ENCODE measurements around the gene CHTOP.

CHTOP gene

GRCh38 chr1:153678519-153679336 lies 44.9 kb downstream of the CHTOP start, which contains the start of gene NPR1:
Gene NPR1, plus strand, starts transcription at chr1:153678688. Its CDS starts 421 bp downstream, at chr1:153679109.
- no peak within 1 kb of the TSS for H3K9ac ChIP-seq (ENCODE audit: low read depth, low read length)
- no peak within 1 kb of the TSS for H3K27ac ChIP-seq (ENCODE audit: low read depth, low read length)
- peaks cover 41% of the 10 kb centered on the region for H3K27me3 ChIP-seq (ENCODE audit: control insufficient read depth, insufficient read depth, low read length)
- H3K4me3 ChIP-seq (ENCODE audit: low read depth, low read length) = peak within 1 kb of the TSS; percentile 66
- no peaks in the 10 kb centered on the region for H3K36me3 ChIP-seq (ENCODE audit: control insufficient read depth, insufficient read depth, low read length)
- peaks cover 7% of the 10 kb centered on the region for H3K4me1 ChIP-seq (ENCODE audit: control insufficient read depth, insufficient read depth, low read length)
- H3K9me3 ChIP-seq (ENCODE audit: control insufficient read depth, insufficient read depth, low read length) = no peaks in the 10 kb centered on the region

GRCh38 chr1:153679337-153680119 lies 45.7 kb downstream of the CHTOP start:
- H3K9me3 ChIP-seq (ENCODE audit: control insufficient read depth, insufficient read depth, low read length) = no peaks in the 10 kb centered on the region
- peaks cover 41% of the 10 kb centered on the region for H3K27me3 ChIP-seq (ENCODE audit: control insufficient read depth, insufficient read depth, low read length)
- H3K36me3 ChIP-seq (ENCODE audit: control insufficient read depth, insufficient read depth, low read length) = no peaks in the 10 kb centered on the region
- peaks cover 7% of the 10 kb centered on the region for H3K4me1 ChIP-seq (ENCODE audit: control insufficient read depth, insufficient read depth, low read length)
- H3K9ac ChIP-seq (ENCODE audit: low read depth, low read length) = no peak overlapping the region
- H3K27ac ChIP-seq (ENCODE audit: low read depth, low read length) = no peak overlapping the region
- H3K4me3 ChIP-seq (ENCODE audit: low read depth, low read length) = peak overlapping the region; percentile 66

- peaks cover 41% of the 10 kb centered on the region for H3K27me3 ChIP-seq (ENCODE audit: control insufficient read depth, insufficient read depth, low read length)
- H3K27ac ChIP-seq (ENCODE audit: low read depth, low read length) = no peak overlapping the region
- peak overlapping the region; percentile 66 for H3K4me3 ChIP-seq (ENCODE audit: low read depth, low read length)
- H3K9ac ChIP-seq (ENCODE audit: low read depth, low read length) = no peak overlapping the region
- no peaks in the 10 kb centered on the region for H3K36me3 ChIP-seq (ENCODE audit: control insufficient read depth, insufficient read depth, low read length)
- H3K9me3 ChIP-seq (ENCODE audit: control insufficient read depth, insufficient read depth, low read length) = no peaks in the 10 kb centered on the region
- peaks cover 7% of the 10 kb centered on the region for H3K4me1 ChIP-seq (ENCODE audit: control insufficient read depth, insufficient read depth, low read length)
Measured at GRCh38 chr1:153680120-153680403, 46.2 kb downstream of the CHTOP start.

DNA sequence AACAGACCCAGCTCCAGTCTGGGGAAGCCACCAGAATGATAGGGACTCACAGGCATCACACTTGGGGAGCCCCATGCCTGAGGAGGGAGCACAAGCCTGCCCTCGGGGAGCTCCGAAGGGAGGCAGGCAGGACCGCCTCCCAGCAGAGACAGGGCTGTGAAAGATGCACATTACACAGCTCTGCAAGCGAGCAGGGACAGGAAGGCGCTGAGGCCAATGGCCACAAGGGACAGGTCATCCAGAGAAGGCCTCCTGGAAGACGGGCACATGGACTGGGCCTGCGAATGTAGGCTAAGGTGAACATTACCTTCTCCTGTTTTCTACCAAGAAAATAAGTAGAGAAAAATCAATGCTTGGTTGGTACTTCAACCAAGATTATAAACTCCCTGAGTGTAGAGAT lies 48.9 kb downstream of the CHTOP start:
- Histone ChIP-seq H3K9me3 (ENCODE audit: control insufficient read depth, insufficient read depth, low read length) (no peaks in the 10 kb centered on the region), H3K4me3 (ENCODE audit: low read depth, low read length) (no peak overlapping the region), H3K9ac (ENCODE audit: low read depth, low read length) (no peak overlapping the region), H3K4me1 (ENCODE audit: control insufficient read depth, insufficient read depth, low read length) (peaks cover 7% of the 10 kb centered on the region), H3K27me3 (ENCODE audit: control insufficient read depth, insufficient read depth, low read length) (peaks cover 40% of the 10 kb centered on the region), H3K27ac (ENCODE audit: low read depth, low read length) (no peak overlapping the region), H3K36me3 (ENCODE audit: control insufficient read depth, insufficient read depth, low read length) (0 out of 2 replicates have a peak, but pooled peaks cover 3% of the 10 kb centered on the region)

DNA sequence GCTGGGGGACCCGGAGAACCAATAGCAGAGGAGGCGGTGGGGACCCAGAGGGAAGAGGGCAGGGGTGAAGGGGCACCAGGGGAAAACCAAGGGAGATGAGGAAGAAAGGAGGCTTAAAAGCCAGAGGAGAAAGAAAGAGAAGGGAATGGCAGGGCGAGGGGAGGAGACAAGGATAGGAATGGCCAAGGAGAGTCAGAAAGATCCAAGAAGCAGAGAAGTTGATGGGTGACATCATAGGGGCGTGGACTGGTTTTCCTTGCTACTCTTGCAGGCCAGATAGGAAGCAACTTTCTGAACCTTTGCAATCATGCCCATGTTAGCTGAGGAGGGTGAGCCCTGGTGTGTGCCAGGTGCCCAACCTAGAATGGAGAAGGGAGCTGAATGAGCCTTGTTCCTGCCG lies 50.0 kb downstream of the CHTOP start:
- H3K27ac ChIP-seq (ENCODE audit: low read depth, low read length) = no peak overlapping the region
- H3K4me1 ChIP-seq (ENCODE audit: control insufficient read depth, insufficient read depth, low read length) = peaks cover 4% of the 10 kb centered on the region
- H3K9ac ChIP-seq (ENCODE audit: low read depth, low read length) = no peak overlapping the region
- no peak overlapping the region for H3K4me3 ChIP-seq (ENCODE audit: low read depth, low read length)
- H3K36me3 ChIP-seq (ENCODE audit: control insufficient read depth, insufficient read depth, low read length) = 0 out of 2 replicates have a peak, but pooled peaks cover 3% of the 10 kb centered on the region
- no peaks in the 10 kb centered on the region for H3K9me3 ChIP-seq (ENCODE audit: control insufficient read depth, insufficient read depth, low read length)
- peaks cover 29% of the 10 kb centered on the region for H3K27me3 ChIP-seq (ENCODE audit: control insufficient read depth, insufficient read depth, low read length)

DNA sequence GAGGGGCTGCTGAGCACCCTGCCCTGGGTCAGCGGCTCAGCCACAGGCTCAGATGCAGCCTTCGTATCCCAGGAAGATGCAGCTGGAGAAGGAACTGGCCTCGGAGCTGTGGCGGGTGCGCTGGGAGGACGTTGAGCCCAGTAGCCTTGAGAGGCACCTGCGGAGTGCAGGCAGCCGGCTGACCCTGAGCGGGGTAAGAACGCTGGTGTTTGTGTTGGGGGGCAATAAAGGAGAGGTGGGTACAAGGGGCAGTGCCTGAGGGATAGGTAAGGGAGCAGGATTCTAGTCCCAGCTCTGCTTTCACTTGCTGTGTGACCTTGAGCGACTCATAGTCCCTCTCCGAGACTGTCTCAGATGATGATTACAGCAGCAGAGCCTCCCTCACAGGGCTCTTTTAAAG lies 51.0 kb downstream of the CHTOP start:
- Histone ChIP-seq H3K9ac (ENCODE audit: low read depth, low read length) (no peak overlapping the region), H3K9me3 (ENCODE audit: control insufficient read depth, insufficient read depth, low read length) (no peaks in the 10 kb centered on the region), H3K27ac (ENCODE audit: low read depth, low read length) (no peak overlapping the region), H3K27me3 (ENCODE audit: control insufficient read depth, insufficient read depth, low read length) (peaks cover 19% of the 10 kb centered on the region), H3K36me3 (ENCODE audit: control insufficient read depth, insufficient read depth, low read length) (0 out of 2 replicates have a peak, but pooled peaks cover 3% of the 10 kb centered on the region), H3K4me1 (ENCODE audit: control insufficient read depth, insufficient read depth, low read length) (peaks cover 4% of the 10 kb centered on the region), H3K4me3 (ENCODE audit: low read depth, low read length) (no peak overlapping the region)

- Histone ChIP-seq H3K27me3 (ENCODE audit: control insufficient read depth, insufficient read depth, low read length) (peaks cover 10% of the 10 kb centered on the region), H3K9ac (ENCODE audit: low read depth, low read length) (no peak overlapping the region), H3K27ac (ENCODE audit: low read depth, low read length) (no peak overlapping the region), H3K9me3 (ENCODE audit: control insufficient read depth, insufficient read depth, low read length) (no peaks in the 10 kb centered on the region), H3K4me3 (ENCODE audit: low read depth, low read length) (no peak overlapping the region), H3K36me3 (ENCODE audit: control insufficient read depth, insufficient read depth, low read length) (0 out of 2 replicates have a peak, but pooled peaks cover 3% of the 10 kb centered on the region), H3K4me1 (ENCODE audit: control insufficient read depth, insufficient read depth, low read length) (no peaks in the 10 kb centered on the region)
Measured at GRCh38 chr1:153685544-153686340, 51.9 kb downstream of the CHTOP start.

DNA sequence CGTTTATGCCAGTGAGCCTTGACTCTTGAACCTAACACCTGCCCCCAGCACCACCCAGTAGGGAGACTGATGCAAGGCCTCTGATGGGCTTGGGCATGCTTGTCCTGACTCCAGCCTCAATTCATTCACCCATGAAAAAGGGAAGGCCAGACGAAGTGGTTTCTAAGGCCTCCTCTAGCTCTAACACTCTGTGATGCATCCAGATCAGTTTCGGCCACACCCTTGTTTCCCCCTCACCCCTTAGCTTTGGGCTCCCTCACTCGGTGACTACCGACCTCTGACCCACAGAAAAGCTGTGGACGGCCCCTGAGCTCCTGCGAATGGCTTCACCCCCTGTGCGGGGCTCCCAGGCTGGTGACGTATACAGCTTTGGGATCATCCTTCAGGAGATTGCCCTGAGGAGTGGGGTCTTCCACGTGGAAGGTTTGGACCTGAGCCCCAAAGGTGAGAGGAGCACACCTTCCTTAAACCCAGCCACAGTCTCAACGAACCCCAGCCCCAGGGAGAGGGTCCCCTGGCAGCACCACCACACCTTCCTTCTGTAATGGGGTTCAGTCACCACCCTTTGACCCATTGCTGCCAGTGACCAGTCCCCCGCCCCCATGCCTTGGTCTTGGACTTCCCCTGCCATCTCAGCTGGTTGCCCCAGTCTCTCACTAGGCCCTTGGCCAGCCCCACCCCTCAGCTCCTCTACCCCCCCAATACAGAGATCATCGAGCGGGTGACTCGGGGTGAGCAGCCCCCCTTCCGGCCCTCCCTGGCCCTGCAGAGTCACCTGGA lies 53.7 kb downstream of the CHTOP start:
- no peak overlapping the region for H3K9ac ChIP-seq (ENCODE audit: low read depth, low read length)
- H3K36me3 ChIP-seq (ENCODE audit: control insufficient read depth, insufficient read depth, low read length) = 0 out of 2 replicates have a peak, but pooled peaks cover 3% of the 10 kb centered on the region
- H3K27ac ChIP-seq (ENCODE audit: low read depth, low read length) = no peak overlapping the region
- no peaks in the 10 kb centered on the region for H3K27me3 ChIP-seq (ENCODE audit: control insufficient read depth, insufficient read depth, low read length)
- no peaks in the 10 kb centered on the region for H3K9me3 ChIP-seq (ENCODE audit: control insufficient read depth, insufficient read depth, low read length)
- no peaks in the 10 kb centered on the region for H3K4me1 ChIP-seq (ENCODE audit: control insufficient read depth, insufficient read depth, low read length)
- no peak overlapping the region for H3K4me3 ChIP-seq (ENCODE audit: low read depth, low read length)

GRCh38 chr1:153688276-153688675 lies 54.4 kb downstream of the CHTOP start:
- Histone ChIP-seq H3K4me1 (ENCODE audit: control insufficient read depth, insufficient read depth, low read length) (no peaks in the 10 kb centered on the region), H3K9ac (ENCODE audit: low read depth, low read length) (no peak overlapping the region), H3K27ac (ENCODE audit: low read depth, low read length) (no peak overlapping the region), H3K36me3 (ENCODE audit: control insufficient read depth, insufficient read depth, low read length) (0 out of 2 replicates have a peak, but pooled peaks cover 3% of the 10 kb centered on the region), H3K9me3 (ENCODE audit: control insufficient read depth, insufficient read depth, low read length) (no peaks in the 10 kb centered on the region), H3K27me3 (ENCODE audit: control insufficient read depth, insufficient read depth, low read length) (no peaks in the 10 kb centered on the region), H3K4me3 (ENCODE audit: low read depth, low read length) (no peak overlapping the region)

DNA sequence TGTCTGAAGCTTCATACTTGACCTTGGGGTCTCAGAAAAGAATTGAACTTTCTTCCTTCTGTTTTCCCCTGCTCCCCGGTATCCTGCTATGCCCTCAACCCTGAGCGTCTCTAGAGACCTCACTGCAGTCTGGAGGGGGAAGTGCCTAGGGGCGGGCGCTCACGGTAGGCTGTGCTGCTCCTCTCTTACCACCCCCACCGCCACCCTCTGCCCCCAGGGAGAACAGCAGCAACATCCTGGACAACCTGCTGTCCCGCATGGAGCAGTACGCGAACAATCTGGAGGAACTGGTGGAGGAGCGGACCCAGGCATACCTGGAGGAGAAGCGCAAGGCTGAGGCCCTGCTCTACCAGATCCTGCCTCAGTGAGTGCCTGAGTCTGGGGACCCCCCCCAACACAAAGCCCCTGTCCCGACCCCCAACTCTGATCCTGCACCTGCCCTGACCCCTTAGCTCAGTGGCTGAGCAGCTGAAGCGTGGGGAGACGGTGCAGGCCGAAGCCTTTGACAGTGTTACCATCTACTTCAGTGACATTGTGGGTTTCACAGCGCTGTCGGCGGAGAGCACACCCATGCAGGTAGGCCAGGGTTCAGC lies 55.0 kb downstream of the CHTOP start:
- no peak overlapping the region for H3K4me3 ChIP-seq (ENCODE audit: low read depth, low read length)
- H3K27me3 ChIP-seq (ENCODE audit: control insufficient read depth, insufficient read depth, low read length) = no peaks in the 10 kb centered on the region
- H3K36me3 ChIP-seq (ENCODE audit: control insufficient read depth, insufficient read depth, low read length) = 0 out of 2 replicates have a peak, but pooled peaks cover 3% of the 10 kb centered on the region
- no peak overlapping the region for H3K27ac ChIP-seq (ENCODE audit: low read depth, low read length)
- no peaks in the 10 kb centered on the region for H3K4me1 ChIP-seq (ENCODE audit: control insufficient read depth, insufficient read depth, low read length)
- H3K9ac ChIP-seq (ENCODE audit: low read depth, low read length) = no peak overlapping the region
- no peaks in the 10 kb centered on the region for H3K9me3 ChIP-seq (ENCODE audit: control insufficient read depth, insufficient read depth, low read length)

Measured in HUES48 (cell line).